SU-DHL-6 (cell line): ENCODE results near the gene EIF4A2.

Experiments used
- H2AFZ ChIP-seq: fragments of 200-600 bp; sonication (generic); 2 replicates; pipeline ENCODE4 v1.6.1; 2014; ENCODE audit warnings: low read depth, mild to moderate bottlenecking, moderate library complexity, mixed read lengths, antibody characterized with exemption, low read length; ENCODE audit not compliant: severe bottlenecking
- H3F3A ChIP-seq: fragments of 200-600 bp; shearing (Covaris generic); 2 replicates; pipeline ENCODE4 v1.6.0; 2016; ENCODE audit warnings: antibody characterized with exemption, mild to moderate bottlenecking; ENCODE audit not compliant: insufficient read depth
- H3K27ac ChIP-seq: fragments of 200-600 bp; sonication (generic); 2 replicates; pipeline ENCODE4 v1.5.1; 2016; ENCODE audit warnings: low read depth, mild to moderate bottlenecking, low read length, moderate library complexity, mixed read lengths
- H3K27me3 ChIP-seq: fragments of 200-600 bp; sonication (generic), shearing (Covaris generic); 2 replicates; pipeline ENCODE4 v1.6.0; 2014; ENCODE audit warnings: mild to moderate bottlenecking, low read length
- H3K36me3 ChIP-seq: fragments of 200-600 bp; sonication (generic); 2 replicates; pipeline ENCODE4 v1.6.1; 2014; ENCODE audit warnings: mild to moderate bottlenecking, low read length, mixed read lengths
- H3K4me2 ChIP-seq: fragments of 300-600, 200-600 bp; shearing (Covaris generic), sonication (generic); 2 replicates; pipeline ENCODE4 v1.6.0; 2014; ENCODE audit warnings: low read length, low read depth, mild to moderate bottlenecking; ENCODE audit not compliant: poor library complexity, severe bottlenecking
- H3K4me3 ChIP-seq: fragments of 200-600 bp; sonication (generic); 2 replicates; pipeline ENCODE4 v1.5.1; 2014; ENCODE audit warnings: antibody characterized with exemption, low read length, mild to moderate bottlenecking, mixed read lengths; ENCODE audit not compliant: insufficient read depth, poor library complexity, severe bottlenecking
- H3K79me2 ChIP-seq: fragments of 200-600 bp; sonication (generic); 2 replicates; pipeline ENCODE4 v1.6.1; 2014; ENCODE audit warnings: mild to moderate bottlenecking, low read length, moderate library complexity; ENCODE audit not compliant: insufficient read depth
- H3K9ac ChIP-seq: fragments of 200-600 bp; sonication (generic); 2 replicates; pipeline ENCODE4 v1.7.0; 2014; ENCODE audit warnings: mild to moderate bottlenecking, low read length
- H3K9me2 ChIP-seq: fragments of 200-600 bp; sonication (generic); replicated peaks from 2 replicates; pipeline ENCODE4 v1.6.1; 2014; ENCODE audit warnings: low read length; ENCODE audit not compliant: insufficient read depth
- H3K9me3 ChIP-seq: fragments of 200-600 bp; sonication (generic); 2 replicates; pipeline ENCODE4 v1.6.1; 2014; ENCODE audit warnings: low read length, mixed read lengths; ENCODE audit not compliant: insufficient read depth
- H4K20me1 ChIP-seq: fragments of 200-600 bp; sonication (generic); 2 replicates; pipeline ENCODE4 v1.6.1; 2014; ENCODE audit warnings: low read depth, mild to moderate bottlenecking, antibody characterized with exemption, low read length, moderate library complexity, mixed read lengths
- CTCF ChIP-seq: fragments of 200-600 bp; sonication (generic); IDR thresholded peaks from one replicate; pipeline ENCODE4 v1.5.1; 2017; ENCODE audit warnings: antibody characterized with exemption, mild to moderate bottlenecking, low read length, moderate library complexity; ENCODE audit not compliant: insufficient read depth, poor library complexity, severe bottlenecking
- EZH2phosphoT487 ChIP-seq: fragments of 200-600 bp; sonication (generic), shearing (Covaris generic); conservative IDR thresholded peaks from 2 replicates; pipeline ENCODE4 v1.6.1; 2018; ENCODE audit warnings: mild to moderate bottlenecking, antibody characterized with exemption, low read length, moderate library complexity, mixed read lengths

The EIF4A2 gene

GRCh38 chr3:186787642-186788481 lies 4.5 kb downstream of the EIF4A2 start:
- TF ChIP-seq CTCF (no peak), EZH2phosphoT487 (no peak)
- Histone ChIP-seq H3K9me2 (no peaks in the 10 kb centered on the region), H3K4me3 (no peak overlapping the region), H3K9ac (no peak overlapping the region), H3K27me3 (no peaks in the 10 kb centered on the region), H2AFZ (no peak overlapping the region), H3K27ac (no peak overlapping the region), H3F3A (peaks cover 98% of the 10 kb centered on the region), H3K4me2 (peak overlapping the region; percentile 1), H4K20me1 (peaks cover 44% of the 10 kb centered on the region), H3K36me3 (peaks cover 79% of the 10 kb centered on the region), H3K79me2 (peaks cover 42% of the 10 kb centered on the region), H3K9me3 (no peaks in the 10 kb centered on the region)

- no peak for TF ChIP-seq EZH2phosphoT487
- TF ChIP-seq CTCF = no peak
- Histone ChIP-seq H3K79me2 (peaks cover 37% of the 10 kb centered on the region), H3K9me2 (no peaks in the 10 kb centered on the region), H4K20me1 (peaks cover 44% of the 10 kb centered on the region), H3K27me3 (no peaks in the 10 kb centered on the region), H3K9me3 (no peaks in the 10 kb centered on the region), H3K4me2 (peak overlapping the region; percentile 1), H3K4me3 (no peak overlapping the region), H3K36me3 (peaks cover 81% of the 10 kb centered on the region), H3F3A (peaks cover 98% of the 10 kb centered on the region), H3K27ac (no peak overlapping the region), H3K9ac (no peak overlapping the region), H2AFZ (no peak overlapping the region)
Observed at GRCh38 chr3:186788482-186789370, 5.3 kb downstream of the EIF4A2 start.

- Histone ChIP-seq H3K9ac (no peak overlapping the region), H3K4me3 (no peak overlapping the region), H2AFZ (no peak overlapping the region), H4K20me1 (peaks cover 37% of the 10 kb centered on the region), H3F3A (peaks cover 97% of the 10 kb centered on the region), H3K27me3 (no peaks in the 10 kb centered on the region), H3K9me2 (no peaks in the 10 kb centered on the region), H3K4me2 (no peak overlapping the region), H3K27ac (no peak overlapping the region), H3K36me3 (peaks cover 80% of the 10 kb centered on the region), H3K9me3 (no peaks in the 10 kb centered on the region), H3K79me2 (peaks cover 27% of the 10 kb centered on the region)
- TF ChIP-seq CTCF (no peak), EZH2phosphoT487 (no peak)
Observed at GRCh38 chr3:186789554-186790260, 6.3 kb downstream of the EIF4A2 start.
